ENCODE data around the gene THAP5.

THAP5 gene

GRCh38 chr7:108528183-108528712 lies 41.3 kb downstream of the THAP5 start:
- DNase-seq: no peak

- no peak for DNase-seq
Measured at GRCh38 chr7:108526768-108527017, 42.8 kb downstream of the THAP5 start.

- DNase-seq: peak; percentile 99
Measured at GRCh38 chr7:108525985-108526767, 43.3 kb downstream of the THAP5 start, which contains the start of gene PNPLA8. TSS of gene PNPLA8 (minus strand) at chr7:108526135. CDS start at chr7:108515491, 10,644 bp downstream.

GRCh38 chr7:108525327-108525984 lies 44.0 kb downstream of the THAP5 start:
- DNase-seq: no peak

- no peak for DNase-seq
Measured at GRCh38 chr7:108522780-108523179, 46.7 kb downstream of the THAP5 start.

GRCh38 chr7:108517951-108518350 lies 51.6 kb downstream of the THAP5 start:
- DNase-seq: no peak

- DNase-seq: no peak
Measured at GRCh38 chr7:108515630-108516029, 53.9 kb downstream of the THAP5 start.

GRCh38 chr7:108515013-108515412 lies 54.5 kb downstream of the THAP5 start:
- DNase-seq: no peak
